ENCODE measurements around the gene RNF213.

The RNF213 gene

GRCh38 chr17:80437532-80437931 lies 176.9 kb downstream of the RNF213 start:
- no peaks in the 10 kb centered on the region for H3K9me3 ChIP-seq (ENCODE audit: insufficient read depth, low read depth, low read length)
- H3K4me1 ChIP-seq (ENCODE audit: insufficient read depth, low read length, poor library complexity, severe bottlenecking) = no peaks in the 10 kb centered on the region
- H3K4me2 ChIP-seq (ENCODE audit: low read depth, low read length, poor library complexity, severe bottlenecking) = no peak overlapping the region
- H2AFZ ChIP-seq (ENCODE audit: low read length) = no peak overlapping the region
- no peaks in the 10 kb centered on the region for H3K79me2 ChIP-seq (ENCODE audit: insufficient read depth, low read length)
- no peak overlapping the region for H3K9ac ChIP-seq (ENCODE audit: low read depth, low read length, poor library complexity, severe bottlenecking)
- no peaks in the 10 kb centered on the region for H3F3A ChIP-seq (ENCODE audit: low read depth)
- H3K36me3 ChIP-seq (ENCODE audit: insufficient read depth, low read length) = no peaks in the 10 kb centered on the region
- H3K4me3 ChIP-seq (ENCODE audit: low read length, poor library complexity, severe bottlenecking) = no peak overlapping the region
- H3K27me3 ChIP-seq (ENCODE audit: insufficient read depth, low read length, poor library complexity, severe bottlenecking) = no peaks in the 10 kb centered on the region
- no peaks in the 10 kb centered on the region for H4K20me1 ChIP-seq (ENCODE audit: insufficient read depth, low read length, poor library complexity, severe bottlenecking)
- TF ChIP-seq EZH2phosphoT487 (IDR thresholded peaks at IDR 0.05; ENCODE audit: borderline replicate concordance) (no peak), CTCF (conservative IDR thresholded peaks at IDR 0.05; ENCODE audit: low read length) (no peak)
- no peaks in the 10 kb centered on the region for H3K9me2 ChIP-seq (replicated peaks; ENCODE audit: low read depth, low read length)

- Histone ChIP-seq H3K27me3 (ENCODE audit: insufficient read depth, low read length, poor library complexity, severe bottlenecking) (no peaks in the 10 kb centered on the region), H2AFZ (ENCODE audit: low read length) (no peak overlapping the region), H3K4me3 (ENCODE audit: low read length, poor library complexity, severe bottlenecking) (no peak overlapping the region), H3K9ac (ENCODE audit: low read depth, low read length, poor library complexity, severe bottlenecking) (no peak overlapping the region), H4K20me1 (ENCODE audit: insufficient read depth, low read length, poor library complexity, severe bottlenecking) (no peaks in the 10 kb centered on the region), H3K4me1 (ENCODE audit: insufficient read depth, low read length, poor library complexity, severe bottlenecking) (no peaks in the 10 kb centered on the region), H3K9me3 (ENCODE audit: insufficient read depth, low read depth, low read length) (no peaks in the 10 kb centered on the region), H3K9me2 (replicated peaks; ENCODE audit: low read depth, low read length) (no peaks in the 10 kb centered on the region), H3K36me3 (ENCODE audit: insufficient read depth, low read length) (no peaks in the 10 kb centered on the region), H3F3A (ENCODE audit: low read depth) (no peaks in the 10 kb centered on the region), H3K79me2 (ENCODE audit: insufficient read depth, low read length) (no peaks in the 10 kb centered on the region), H3K4me2 (ENCODE audit: low read depth, low read length, poor library complexity, severe bottlenecking) (no peak overlapping the region)
- TF ChIP-seq EZH2phosphoT487 (IDR thresholded peaks at IDR 0.05; ENCODE audit: borderline replicate concordance) = no peak
- TF ChIP-seq CTCF (conservative IDR thresholded peaks at IDR 0.05; ENCODE audit: low read length) = no peak
Observed at GRCh38 chr17:80438806-80439205, 178.2 kb downstream of the RNF213 start.

- H2AFZ ChIP-seq (ENCODE audit: low read length) = no peak overlapping the region
- H3K4me3 ChIP-seq (ENCODE audit: low read length, poor library complexity, severe bottlenecking) = no peak overlapping the region
- H3K9me2 ChIP-seq (replicated peaks; ENCODE audit: low read depth, low read length) = no peaks in the 10 kb centered on the region
- TF ChIP-seq CTCF (conservative IDR thresholded peaks at IDR 0.05; ENCODE audit: low read length) = no peak
- no peak for TF ChIP-seq EZH2phosphoT487 (IDR thresholded peaks at IDR 0.05; ENCODE audit: borderline replicate concordance)
- no peaks in the 10 kb centered on the region for H4K20me1 ChIP-seq (ENCODE audit: insufficient read depth, low read length, poor library complexity, severe bottlenecking)
- no peaks in the 10 kb centered on the region for H3K27me3 ChIP-seq (ENCODE audit: insufficient read depth, low read length, poor library complexity, severe bottlenecking)
- H3K36me3 ChIP-seq (ENCODE audit: insufficient read depth, low read length) = no peaks in the 10 kb centered on the region
- H3F3A ChIP-seq (ENCODE audit: low read depth) = no peaks in the 10 kb centered on the region
- no peaks in the 10 kb centered on the region for H3K79me2 ChIP-seq (ENCODE audit: insufficient read depth, low read length)
- H3K9ac ChIP-seq (ENCODE audit: low read depth, low read length, poor library complexity, severe bottlenecking) = no peak overlapping the region
- H3K9me3 ChIP-seq (ENCODE audit: insufficient read depth, low read depth, low read length) = no peaks in the 10 kb centered on the region
- H3K4me1 ChIP-seq (ENCODE audit: insufficient read depth, low read length, poor library complexity, severe bottlenecking) = no peaks in the 10 kb centered on the region
- H3K4me2 ChIP-seq (ENCODE audit: low read depth, low read length, poor library complexity, severe bottlenecking) = no peak overlapping the region
Observed at GRCh38 chr17:80439499-80439898, 178.8 kb downstream of the RNF213 start.
